ENCODE data around the gene NPAS3. TPM values are rescaled to one million over a fixed set of nuclear protein-coding genes. Genes with fewer than 3 reads are reported as not detected.

The NPAS3 gene
- total and polyA plus RNA-seq, 8 donors, result 0.23 to 2.8 (median 1.4) TPM

GRCh38 chr14:33511851-33512640, 573.4 kb downstream of the NPAS3 start:
- no peak for DNase-seq
- Histone ChIP-seq H3K4me3 (no peak overlapping the region), H3K27ac (no peak overlapping the region), H3K9me3 (no peaks in the 10 kb centered on the region), H3K36me3 (no peaks in the 10 kb centered on the region), H3K4me1 (no peaks in the 10 kb centered on the region), H3K27me3 (no peaks in the 10 kb centered on the region)
- WGBS, 2 donors, result 64 to 73% methylated on average over 4 of the region's 4 CpGs
- intact Hi-C loops (cut with DNase I), result no loop called here
- TF ChIP-seq CTCF (IDR thresholded peaks at IDR 0.05), result no peak
- no peak for ATAC-seq
- FAIRE-seq, result no peak

GRCh38 chr14:33515441-33515840, 576.8 kb downstream of the NPAS3 start:
- no peak overlapping the region for H3K27ac ChIP-seq
- no peaks in the 10 kb centered on the region for H3K9me3 ChIP-seq
- H3K36me3 ChIP-seq, result no peaks in the 10 kb centered on the region
- WGBS, 2 donors, result 85 to 86% methylated on average over 5 of the region's 5 CpGs
- no peak for ATAC-seq
- no peak for DNase-seq
- no peaks in the 10 kb centered on the region for H3K27me3 ChIP-seq
- intact Hi-C loops (cut with DNase I), result no loop called here
- no peak for FAIRE-seq
- H3K4me3 ChIP-seq, result no peak overlapping the region
- no peak for TF ChIP-seq CTCF (IDR thresholded peaks at IDR 0.05)
- no peaks in the 10 kb centered on the region for H3K4me1 ChIP-seq

GRCh38 chr14:33515899-33516298, 577.2 kb downstream of the NPAS3 start:
- DNase-seq (no peak), ATAC-seq (no peak), FAIRE-seq (no peak)
- Histone ChIP-seq H3K9me3 (no peaks in the 10 kb centered on the region), H3K27me3 (no peaks in the 10 kb centered on the region), H3K4me3 (no peak overlapping the region), H3K36me3 (no peaks in the 10 kb centered on the region), H3K4me1 (no peaks in the 10 kb centered on the region), H3K27ac (no peak overlapping the region)
- WGBS, 2 donors, result 78 to 91% methylated on average over 3 of the region's 3 CpGs
- TF ChIP-seq CTCF (IDR thresholded peaks at IDR 0.05), result no peak
- intact Hi-C loops (cut with DNase I), result no loop called here

GRCh38 chr14:33516898-33517436, 578.3 kb downstream of the NPAS3 start:
- WGBS, 2 donors, result 75 to 77% methylated on average over 5 of the region's 5 CpGs
- Histone ChIP-seq H3K27me3 (no peaks in the 10 kb centered on the region), H3K4me3 (no peak overlapping the region), H3K36me3 (no peaks in the 10 kb centered on the region), H3K9me3 (no peaks in the 10 kb centered on the region), H3K27ac (no peak overlapping the region), H3K4me1 (no peaks in the 10 kb centered on the region)
- no peak for TF ChIP-seq CTCF (IDR thresholded peaks at IDR 0.05)
- DNase-seq (no peak), ATAC-seq (no peak), FAIRE-seq (no peak)
- intact Hi-C loops (cut with DNase I), result no loop called here

- intact Hi-C loops (cut with DNase I), result no loop called here
- H3K27me3 ChIP-seq, result no peaks in the 10 kb centered on the region
- DNase-seq (no peak), ATAC-seq (no peak), FAIRE-seq (no peak)
- no peaks in the 10 kb centered on the region for H3K9me3 ChIP-seq
- H3K27ac ChIP-seq, result no peak overlapping the region
- WGBS, 2 donors, result 55 to 85% methylated on average over 2 of the region's 2 CpGs
- H3K4me1 ChIP-seq, result no peaks in the 10 kb centered on the region
- H3K4me3 ChIP-seq, result no peak overlapping the region
- TF ChIP-seq CTCF (IDR thresholded peaks at IDR 0.05), result no peak
- no peaks in the 10 kb centered on the region for H3K36me3 ChIP-seq
These were observed 582.5 kb downstream of the NPAS3 start for GRCh38 chr14:33521192-33521591.

Measured in pancreas (tissue), 10 donors.